ENCODE results near the gene ATL1. TPM values are rescaled to one million over a fixed set of nuclear protein-coding genes. Genes with fewer than 3 reads are reported as not detected.

ATL1 gene
- total and polyA plus RNA-seq, 2 of the 4 experiments (the other 2 are of a cell fraction): 6.0 to 12.2 TPM

- Histone ChIP-seq H2AFZ (replicated peaks; ENCODE audit: low read length, poor library complexity) (no peak overlapping the region), H3K79me1 (ENCODE audit: low read depth in 1 of 2, low read length in 2 of 2) (peaks cover 8 to 46% of the 10 kb centered on the region in 2 experiments), H3K4me3 (ENCODE audit: insufficient read depth, low read depth, low read length) (no peak overlapping the region), H3K4me1 (ENCODE audit: control insufficient read depth, insufficient read depth, low read length) (no peaks in the 10 kb centered on the region; the same call in 1 of the 2 replicates), H3K56ac (ENCODE audit: extremely low read depth, insufficient read depth, low read length) (no peak overlapping the region), H3K27ac (ENCODE audit: insufficient read depth, low read length) (0 out of 2 replicates have a peak overlapping the region, but pooled peaks have one; percentile 49), H4K91ac (ENCODE audit: insufficient read depth, low read depth, low read length) (no peak overlapping the region), H3K27me3 (ENCODE audit: control insufficient read depth, insufficient read depth, low read length) (no peaks in the 10 kb centered on the region), H3K4me2 (ENCODE audit: low read depth, low read length) (no peak overlapping the region), H2BK120ac (ENCODE audit: low read depth, low read length) (no peak overlapping the region), H3K36me3 (ENCODE audit: control insufficient read depth, insufficient read depth, low read length) (peaks cover 27% of the 10 kb centered on the region), H2AK9ac (replicated peaks; ENCODE audit: low read depth, low read length, poor library complexity) (no peak overlapping the region), H3K4ac (ENCODE audit: low read depth, low read length) (no peak overlapping the region; the same call in 1 of the 2 replicates), H4K5ac (ENCODE audit: low read depth, low read length) (no peak overlapping the region), H3K9ac (ENCODE audit: low read depth, low read length) (no peak overlapping the region), H2BK20ac (ENCODE audit: low read depth, low read length) (no peak overlapping the region), H3K23ac (ENCODE audit: low read depth, low read length) (no peak overlapping the region), H3K9me1 (ENCODE audit: insufficient read depth, low read length) (peaks cover 6% of the 10 kb centered on the region), H2AK5ac (ENCODE audit: low read depth, low read length) (no peak overlapping the region), H3K14ac (replicated peaks; ENCODE audit: low read depth, low read length) (no peak overlapping the region), H2BK15ac (ENCODE audit: low read depth, low read length) (no peak overlapping the region), H3K18ac (ENCODE audit: low read depth, low read length) (no peak overlapping the region), H2BK5ac (ENCODE audit: low read depth, low read length, poor library complexity, severe bottlenecking) (no peak overlapping the region), H3K9me3 (ENCODE audit: control insufficient read depth, insufficient read depth, low read length) (no peaks in the 10 kb centered on the region), H4K8ac (ENCODE audit: low read depth in 2 of 2, low read length in 2 of 2) (no peak overlapping the region), H4K20me1 (ENCODE audit: insufficient read depth, low read length) (peaks cover 4% of the 10 kb centered on the region; the same call in 1 of the 2 replicates)
- no peak for TF ChIP-seq ELK1 (IDR thresholded peaks at IDR 0.05; ENCODE audit: borderline replicate concordance, low read depth, low read length)
- no TSS peak for BruUV-seq (replicated peaks)
- no CpG with 5 or more reads among the region's 4 CpGs for WGBS, 2 experiments (ENCODE audit: extremely low coverage in 2 of 2, insufficient read length in 1 of 2)
- POLR2A ChIA-PET (ENCODE audit: unreplicated experiment): no interaction called here
- dilution Hi-C loops (cut with HindIII; ENCODE audit: low sequenced_read_pairs, unreplicated experiment): no loop called here
- CTCF ChIA-PET: interaction anchor here (0.6 kb wide), 1 partner anchor 19 kb away, joined by 3 read pairs; no protein-coding TSS in a partner anchor
- in situ Hi-C loops (cut with MboI; ENCODE audit: low sequenced_read_pairs): no loop called here
- ATAC-seq (ENCODE audit: low read depth): no peak
- intact Hi-C loops (cut with micrococcal nuclease): no loop called here
- DNase-seq: no peak
Observed at GRCh38 chr14:50633954-50634353, 74.0 kb downstream of the ATL1 start.

All from IMR-90 (cell line).